Thyroid gland (tissue), 4 donors: Measurements from ENCODE around the gene NMNAT1. TPM values are rescaled to one million over a fixed set of nuclear protein-coding genes. Genes with fewer than 3 reads are reported as not detected.

Experiments
- DNase-seq, 2 donors: peaks; one replicate each; pipeline ENCODE4 v3.0.0-alpha.2; 2019
- H3K27ac ChIP-seq, 3 donors: fragments of 200-600 bp; sonication (generic); 1 replicate in 2 of 3; 2 replicates in 1 of 3; pipeline ENCODE4 v1.5.1; 2016 to 2019; ENCODE audit warnings: mild to moderate bottlenecking in 1 of 3, moderate library complexity in 1 of 3
- H3K27me3 ChIP-seq: fragments of 200-600 bp; sonication (generic); one replicate; pipeline ENCODE4 v1.5.1; 2019
- H3K36me3 ChIP-seq, 2 donors: fragments of 200-600 bp; sonication (generic); one replicate each; pipeline ENCODE4 v1.5.1; 2016 to 2019
- H3K4me1 ChIP-seq, 2 donors: fragments of 200-600 bp; sonication (generic); one replicate each; pipeline ENCODE4 v1.5.1; 2017 to 2019
- H3K4me3 ChIP-seq, 3 donors: fragments of 200-600 bp; sonication (generic); replicated peaks in 1 of 3; 1 replicate in 2 of 3; 2 replicates in 1 of 3; pipeline ENCODE4 v1.5.1; 2016; ENCODE audit warnings: mild to moderate bottlenecking in 1 of 3
- H3K9me3 ChIP-seq: fragments of 200-600 bp; sonication (generic); one replicate; pipeline ENCODE4 v1.5.1; 2017
- CTCF ChIP-seq, 6 experiments: fragments of 200-600 bp in 3 of 6; fragments of 450-650 bp in 3 of 6; sonication (generic) in 3 of 6; IDR thresholded peaks; one replicate each; pipeline ENCODE4 v1.5.1; 2016 to 2019; ENCODE audit warnings: antibody characterized with exemption in 6 of 6, mild to moderate bottlenecking in 2 of 6, inconsistent platforms in 1 of 6, moderate library complexity in 1 of 6
- POLR2A ChIP-seq, 2 donors: fragments of 450-650 bp; IDR thresholded peaks; one replicate each; pipeline ENCODE4 v1.6.1; 2017; ENCODE audit warnings: antibody characterized with exemption in 2 of 2, mild to moderate bottlenecking in 2 of 2, moderate library complexity in 1 of 2
- WGBS, 2 donors: methylation state at CpG; one replicate each; pipeline ENCODE4 v1.1.5; 2017; 5-methylcytosine and 5-hydroxymethylcytosine counted together
- intact Hi-C: fragments of 100-400 bp; cut with DNase I; formaldehyde crosslinking; loops from one replicate; pipeline ENCODE4 v1.15.1; 2023
- total RNA-seq, 4 donors: library from RNA; depleted of rRNA; stranded (reverse); fragments of >200 nt; gene quantifications; one replicate each; pipeline ENCODE4 v1.2.3, GENCODE V29; 2016

Gene NMNAT1
- total RNA-seq: 10 to 100 TPM; 10.7 to 18.4 (median 14.7) TPM

- peaks cover 10 to 18% of the 10 kb centered on the region in 2 donors for H3K4me1 ChIP-seq
- peak within 1 kb of the TSS; percentile 75 to 84 (median 80) for H3K27ac ChIP-seq
- no peaks in the 10 kb centered on the region for H3K9me3 ChIP-seq
- TF ChIP-seq CTCF (IDR thresholded peaks at IDR 0.05) (peak in 1 of 6 experiments; percentile 4), POLR2A (IDR thresholded peaks at IDR 0.05) (peak in 1 of 2 donors; percentile 92)
- no peaks in the 10 kb centered on the region for H3K27me3 ChIP-seq
- H3K4me3 ChIP-seq: peak within 1 kb of the TSS; percentile 63 to 67 (median 63)
- H3K36me3 ChIP-seq: no peaks in the 10 kb centered on the region
- intact Hi-C loops: loop anchor here (5.0 kb wide), 1 partner anchor 89 kb away; the partner anchor contains the start of gene UBE4B
- peak; percentile 93 to 94 for DNase-seq
- 0% methylated on average over 33 to 36 of the region's 53 CpGs for WGBS, 2 donors
Measured at GRCh38 chr1:9942939-9943788, at the start of gene NMNAT1, which contains the start of gene LZIC. NMNAT1 (plus strand) TSS chr1:9943475; CDS start chr1:9972074, 28,599 bp downstream. LZIC (minus strand) TSS chr1:9943391; CDS start chr1:9936619, 6,772 bp downstream.

GRCh38 chr1:9894115-9894514, 49.2 kb upstream of the NMNAT1 start:
- H3K27me3 ChIP-seq: no peaks in the 10 kb centered on the region
- H3K27ac ChIP-seq: peak overlapping the region; percentile 72 to 91 (median 88)
- no peak overlapping the region for H3K4me3 ChIP-seq
- intact Hi-C loops: no loop called here
- no peaks in the 10 kb centered on the region for H3K9me3 ChIP-seq
- H3K36me3 ChIP-seq: no peaks in the 10 kb centered on the region
- DNase-seq: no peak
- TF ChIP-seq CTCF (IDR thresholded peaks at IDR 0.05) (no peak), POLR2A (IDR thresholded peaks at IDR 0.05) (no peak)
- H3K4me1 ChIP-seq: peaks cover 28 to 40% of the 10 kb centered on the region in 2 donors
- 85 to 91% methylated on average over 3 of the region's 3 CpGs for WGBS, 2 donors

GRCh38 chr1:9900142-9901043, 42.9 kb upstream of the NMNAT1 start:
- Histone ChIP-seq H3K4me3 (peak overlapping the region in 1 of 3 donors; percentile 13), H3K27ac (peak overlapping the region; percentile 94 to 99 (median 98)), H3K27me3 (no peaks in the 10 kb centered on the region), H3K4me1 (peaks cover 23 to 34% of the 10 kb centered on the region in 2 donors), H3K36me3 (no peaks in the 10 kb centered on the region), H3K9me3 (no peaks in the 10 kb centered on the region)
- intact Hi-C loops: no loop called here
- TF ChIP-seq CTCF (IDR thresholded peaks at IDR 0.05) (peak in 3 of 6 experiments; percentile 8 to 37 (median 13)), POLR2A (IDR thresholded peaks at IDR 0.05) (peak; percentile 62 to 92)
- WGBS, 2 donors: 31 to 39% methylated on average over 16 to 18 of the region's 18 CpGs
- DNase-seq: peak; percentile 93 to 97

GRCh38 chr1:9901148-9902059, 41.9 kb upstream of the NMNAT1 start:
- H3K36me3 ChIP-seq: no peaks in the 10 kb centered on the region
- intact Hi-C loops: no loop called here
- H3K9me3 ChIP-seq: no peaks in the 10 kb centered on the region
- 26 to 38% methylated on average over 5 to 9 of the region's 9 CpGs for WGBS, 2 donors
- H3K4me3 ChIP-seq: no peak overlapping the region
- H3K27me3 ChIP-seq: no peaks in the 10 kb centered on the region
- H3K27ac ChIP-seq: peak overlapping the region; percentile 94 to 99 (median 98)
- peaks cover 23 to 34% of the 10 kb centered on the region in 2 donors for H3K4me1 ChIP-seq
- TF ChIP-seq POLR2A (IDR thresholded peaks at IDR 0.05): peak in 1 of 2 donors; percentile 65
- TF ChIP-seq CTCF (IDR thresholded peaks at IDR 0.05): peak in 1 of 6 experiments; percentile 13
- peak; percentile 91 to 96 for DNase-seq
